Measurements from ENCODE around the gene BTNL8.

DNA sequence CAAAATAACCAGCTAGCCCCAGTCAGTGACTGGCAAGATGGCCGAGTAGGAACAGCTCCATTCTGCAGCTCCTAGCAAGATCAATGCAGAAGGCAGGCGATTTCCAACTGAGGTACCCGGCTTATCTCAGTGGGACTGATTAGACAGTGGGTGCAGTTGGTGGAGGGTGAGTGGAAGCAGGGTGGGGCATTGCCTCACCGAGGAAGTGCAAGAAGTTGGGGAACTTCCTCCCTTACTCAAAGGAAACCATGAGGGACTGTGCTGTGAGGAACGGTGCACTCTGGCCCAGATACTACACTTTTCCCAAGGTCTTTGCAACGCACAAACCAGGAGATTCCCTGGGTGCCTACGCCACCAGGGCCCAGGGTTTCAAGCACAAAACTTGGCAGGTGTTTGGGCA is 9.6 kb upstream of the BTNL8 start:
- no peak for TF ChIP-seq FOSL2 (CRISPR knock-in tag; IDR thresholded peaks at IDR 0.05)
- TF ChIP-seq, protein P1, sequence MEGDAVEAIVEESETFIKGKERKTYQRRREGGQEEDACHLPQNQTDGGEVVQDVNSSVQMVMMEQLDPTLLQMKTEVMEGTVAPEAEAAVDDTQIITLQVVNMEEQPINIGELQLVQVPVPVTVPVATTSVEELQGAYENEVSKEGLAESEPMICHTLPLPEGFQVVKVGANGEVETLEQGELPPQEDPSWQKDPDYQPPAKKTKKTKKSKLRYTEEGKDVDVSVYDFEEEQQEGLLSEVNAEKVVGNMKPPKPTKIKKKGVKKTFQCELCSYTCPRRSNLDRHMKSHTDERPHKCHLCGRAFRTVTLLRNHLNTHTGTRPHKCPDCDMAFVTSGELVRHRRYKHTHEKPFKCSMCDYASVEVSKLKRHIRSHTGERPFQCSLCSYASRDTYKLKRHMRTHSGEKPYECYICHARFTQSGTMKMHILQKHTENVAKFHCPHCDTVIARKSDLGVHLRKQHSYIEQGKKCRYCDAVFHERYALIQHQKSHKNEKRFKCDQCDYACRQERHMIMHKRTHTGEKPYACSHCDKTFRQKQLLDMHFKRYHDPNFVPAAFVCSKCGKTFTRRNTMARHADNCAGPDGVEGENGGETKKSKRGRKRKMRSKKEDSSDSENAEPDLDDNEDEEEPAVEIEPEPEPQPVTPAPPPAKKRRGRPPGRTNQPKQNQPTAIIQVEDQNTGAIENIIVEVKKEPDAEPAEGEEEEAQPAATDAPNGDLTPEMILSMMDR (CRISPR knock-in tag; IDR thresholded peaks at IDR 0.05): no peak
- no peak for TF ChIP-seq HDAC6 (IDR thresholded peaks at IDR 0.05; ENCODE audit: low read depth, low read length)
- TF ChIP-seq NR3C1 (CRISPR knock-in tag; IDR thresholded peaks at IDR 0.05): no peak
- no peak for TF ChIP-seq POLR2AphosphoS5 (IDR thresholded peaks at IDR 0.05; ENCODE audit: low read depth, low read length)
- TF ChIP-seq, protein P2, sequence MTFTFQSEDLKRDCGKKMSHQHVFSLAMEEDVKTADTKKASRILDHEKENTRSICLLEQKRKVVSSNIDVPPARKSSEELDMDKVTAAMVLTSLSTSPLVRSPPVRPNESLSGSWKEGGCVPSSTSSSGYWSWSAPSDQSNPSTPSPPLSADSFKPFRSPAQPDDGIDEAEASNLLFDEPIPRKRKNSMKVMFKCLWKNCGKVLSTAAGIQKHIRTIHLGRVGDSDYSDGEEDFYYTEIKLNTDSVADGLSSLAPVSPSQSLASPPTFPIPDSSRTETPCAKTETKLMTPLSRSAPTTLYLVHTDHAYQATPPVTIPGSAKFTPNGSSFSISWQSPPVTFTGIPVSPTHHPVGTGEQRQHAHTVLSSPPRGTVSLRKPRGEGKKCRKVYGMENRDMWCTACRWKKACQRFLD (CRISPR knock-in tag; IDR thresholded peaks at IDR 0.05; ENCODE audit: borderline replicate concordance): no peak
- no peak for TF ChIP-seq TSC22D2 (CRISPR knock-in tag; IDR thresholded peaks at IDR 0.05; ENCODE audit: borderline replicate concordance)

Measured in HepG2 (cell line).